PC-9 (cell line): Measurements from ENCODE around the gene APOBEC3B. TPM values are rescaled to one million over a fixed set of nuclear protein-coding genes. Genes with fewer than 3 reads are reported as not detected.
A peak's percentile ranks its signal among the peaks of the same experiment; 100 is the strongest.

Source experiments
- BruUV-seq: library from RNA; stranded (reverse); fragments of 400-500 nt; replicated peaks from 2 replicates; lab custom pipeline; 2021; lab: Mats Ljungman, UMichigan
- CTCF ChIA-PET: fragments of 300-600 bp; sonication (Branson Sonifier 250); formaldehyde crosslinking; loops from one replicate; lab custom pipeline; 2022; ENCODE audit warnings: antibody characterized with exemption; lab: Charles Lee
- POLR2A ChIA-PET: fragments of 300-600 bp; sonication (Branson Sonifier 250); formaldehyde crosslinking; loops from one replicate; lab custom pipeline; 2022; ENCODE audit warnings: antibody characterized with exemption; ENCODE audit not compliant: unreplicated experiment; lab: Charles Lee
- DNase-seq, 2 experiments: peaks; one replicate each; pipeline versions ENCODE4 v3.0.0 to v3.0.0-alpha.2; 2015 to 2022; ENCODE audit warnings: mixed read lengths in 1 of 2
- H2AFZ ChIP-seq: fragments of 200-600 bp; sonication (generic); 2 replicates; pipeline ENCODE4 v1.8.1; 2017; ENCODE audit warnings: antibody characterized with exemption
- H3F3A ChIP-seq: fragments of 200-600 bp; sonication (generic); 2 replicates; pipeline ENCODE4 v1.8.1; 2017; ENCODE audit warnings: antibody characterized with exemption, mild to moderate bottlenecking, low read depth; ENCODE audit not compliant: insufficient read depth
- H3K27ac ChIP-seq: fragments of 200-600 bp; sonication (generic); 2 replicates; pipeline ENCODE4 v1.6.1; 2016; ENCODE audit warnings: mixed run types
- H3K27me3 ChIP-seq: fragments of 200-600 bp; sonication (generic); 2 replicates; pipeline ENCODE4 v1.6.1; 2016; ENCODE audit warnings: low read depth, mixed run types; ENCODE audit not compliant: insufficient read depth
- H3K36me3 ChIP-seq: fragments of 200-600 bp; sonication (generic); 2 replicates; pipeline ENCODE4 v1.6.1; 2016; ENCODE audit warnings: low read depth, mixed run types
- H3K4me1 ChIP-seq: fragments of 200-600 bp; sonication (generic); replicated peaks from 2 replicates; pipeline ENCODE4 v1.6.1; 2016; ENCODE audit warnings: mixed run types; ENCODE audit not compliant: insufficient read depth
- H3K4me2 ChIP-seq: fragments of 200-600 bp; sonication (generic); 2 replicates; pipeline ENCODE4 v1.6.1; 2017; ENCODE audit warnings: mixed run types
- H3K4me3 ChIP-seq: fragments of 200-600 bp; sonication (generic); 2 replicates; pipeline ENCODE4 v1.6.1; 2016; ENCODE audit warnings: mixed run types
- H3K79me2 ChIP-seq: fragments of 200-600 bp; sonication (generic); 2 replicates; pipeline ENCODE4 v1.6.1; 2017; ENCODE audit warnings: low read depth, mixed run types
- H3K9me2 ChIP-seq: fragments of 200-600 bp; sonication (generic); 2 replicates; pipeline ENCODE4 v1.8.1; 2017; ENCODE audit warnings: mild to moderate bottlenecking; ENCODE audit not compliant: insufficient read depth
- H3K9me3 ChIP-seq: fragments of 200-600 bp; sonication (generic); 2 replicates; pipeline ENCODE4 v1.8.1; 2016; ENCODE audit warnings: low read depth; ENCODE audit not compliant: insufficient read depth
- H4K20me1 ChIP-seq: fragments of 200-600 bp; sonication (generic); 2 replicates; pipeline ENCODE4 v1.8.1; 2017; ENCODE audit not compliant: insufficient read depth
- CTCF ChIP-seq: fragments of 200-600 bp; sonication (generic); conservative IDR thresholded peaks from 2 replicates; pipeline ENCODE4 v1.6.1; 2017; ENCODE audit warnings: mixed run types, antibody characterized with exemption, mild to moderate bottlenecking, moderate library complexity
- EZH2 ChIP-seq: fragments of 200-600 bp; sonication (generic); IDR thresholded peaks from 2 replicates; pipeline ENCODE4 v1.8.0; 2017; ENCODE audit warnings: antibody characterized with exemption, low read depth
- intact Hi-C: fragments of 100-400 bp; cut with micrococcal nuclease; formaldehyde crosslinking; loops from one replicate; pipeline ENCODE4 v1.10.0; 2022; ENCODE audit not compliant: unreplicated experiment
- total RNA-seq: library from RNA; stranded (reverse); gene quantifications from 2 replicates; pipeline ENCODE4 v1.2.3, GENCODE V29; 2021

Gene APOBEC3B
- total RNA-seq, 1 experiment from 2014 or later, result 66.5 TPM

DNA sequence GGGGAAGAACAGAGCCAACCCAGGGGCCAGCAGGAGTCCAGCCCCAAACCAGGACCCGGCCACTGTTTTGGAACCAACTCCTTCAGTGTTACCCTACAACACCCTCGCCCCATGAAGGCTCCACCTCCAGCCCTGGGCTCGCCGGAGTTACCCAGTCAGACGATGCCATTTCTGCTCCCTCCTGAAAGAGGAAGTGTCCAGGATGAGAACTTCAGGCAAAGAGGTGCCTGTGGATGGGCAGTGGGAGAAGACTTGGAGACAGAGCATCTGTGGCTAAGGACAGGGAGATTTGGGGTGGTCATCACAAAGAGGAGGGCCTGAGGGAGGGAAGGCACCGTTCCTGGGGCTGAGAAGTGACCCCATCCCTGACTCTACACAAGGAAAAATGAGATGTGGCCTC is 14.0 kb downstream of the APOBEC3B start:
- Histone ChIP-seq H3K9me2 (no peaks in the 10 kb centered on the region), H3K4me2 (no peak overlapping the region), H3K4me3 (no peak overlapping the region), H3K27ac (no peak overlapping the region), H3K9me3 (no peaks in the 10 kb centered on the region), H3F3A (no peaks in the 10 kb centered on the region), H3K79me2 (no peaks in the 10 kb centered on the region), H3K27me3 (no peaks in the 10 kb centered on the region), H2AFZ (no peak overlapping the region), H3K4me1 (no peaks in the 10 kb centered on the region), H3K36me3 (no peaks in the 10 kb centered on the region), H4K20me1 (no peaks in the 10 kb centered on the region)
- ChIA-PET CTCF (no interaction called here), POLR2A (no interaction called here)
- BruUV-seq, result no TSS peak
- TF ChIP-seq EZH2, result no peak
- no peak for TF ChIP-seq CTCF
- DNase-seq, result no peak
- intact Hi-C loops, result no loop called here

DNA sequence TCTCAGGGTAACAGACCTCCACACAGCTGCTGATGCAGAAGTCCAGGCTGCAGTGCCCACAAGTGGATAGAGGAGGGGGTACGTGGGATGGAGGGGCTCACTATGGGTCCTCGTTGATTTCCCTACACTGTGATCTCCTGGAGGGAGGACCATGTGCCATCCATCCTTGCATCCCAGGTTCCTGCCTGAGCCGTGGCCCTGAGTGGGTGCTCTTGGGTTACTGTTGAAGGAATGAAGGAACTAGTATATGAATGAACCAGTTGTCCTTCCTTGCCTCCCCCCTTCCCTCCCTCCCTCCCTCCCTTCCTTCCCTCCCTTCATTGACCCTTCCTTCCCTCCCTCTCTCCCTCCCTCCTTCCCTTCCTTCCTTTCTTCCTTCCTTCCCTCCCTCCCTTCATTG is 15.4 kb downstream of the APOBEC3B start:
- Histone ChIP-seq H3K4me2 (no peak overlapping the region), H2AFZ (no peak overlapping the region), H3K4me3 (no peak overlapping the region), H3K36me3 (no peaks in the 10 kb centered on the region), H4K20me1 (no peaks in the 10 kb centered on the region), H3K79me2 (no peaks in the 10 kb centered on the region), H3K4me1 (peaks cover under 1% of the 10 kb centered on the region; the same call in 1 of the 2 replicates), H3K27me3 (no peaks in the 10 kb centered on the region), H3F3A (peaks cover 8% of the 10 kb centered on the region; the same call in 1 of the 2 replicates), H3K9me3 (no peaks in the 10 kb centered on the region), H3K27ac (no peak overlapping the region), H3K9me2 (no peaks in the 10 kb centered on the region)
- intact Hi-C loops, result no loop called here
- BruUV-seq, result no TSS peak
- POLR2A ChIA-PET, result interaction anchor here (0.5 kb wide), 1 partner anchor 63 kb away, joined by 6 read pairs; no protein-coding TSS in a partner anchor
- no peak for TF ChIP-seq EZH2
- no peak for TF ChIP-seq CTCF
- CTCF ChIA-PET, result no interaction called here
- no peak for DNase-seq

DNA sequence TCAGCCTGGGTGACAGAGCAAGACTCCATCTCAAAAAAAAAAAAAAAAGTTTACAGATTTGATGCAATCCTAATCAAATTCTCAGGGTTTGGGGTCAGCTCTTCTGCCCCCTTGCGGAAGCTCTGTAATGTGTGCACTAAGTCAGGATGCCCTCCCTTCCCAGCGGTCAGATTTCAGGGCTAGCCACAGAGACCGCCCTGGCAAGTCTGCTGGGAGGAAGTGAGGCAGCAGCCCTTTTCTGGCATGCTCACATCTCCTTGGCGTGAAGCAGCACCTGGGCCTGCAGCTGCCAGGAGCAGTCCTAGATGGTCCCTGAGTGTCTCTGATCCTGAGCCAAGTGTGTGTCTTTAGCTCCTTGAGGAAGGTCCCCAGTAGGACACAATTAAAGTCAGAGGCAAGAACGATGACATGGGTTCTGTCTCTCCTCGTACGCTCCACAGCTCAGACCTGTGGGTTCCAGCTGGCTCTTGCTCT is 21.1 kb downstream of the APOBEC3B start:
- peak; percentile 89 to 94 for DNase-seq
- peaks cover 29% of the 10 kb centered on the region; the same call in 1 of the 2 replicates for H3F3A ChIP-seq
- H3K4me1 ChIP-seq, result peaks cover 11% of the 10 kb centered on the region
- peak; percentile 95 for TF ChIP-seq CTCF
- no peak for TF ChIP-seq EZH2
- BruUV-seq, result no TSS peak
- no peak overlapping the region for H2AFZ ChIP-seq
- no peaks in the 10 kb centered on the region for H4K20me1 ChIP-seq
- H3K27me3 ChIP-seq, result no peaks in the 10 kb centered on the region
- H3K79me2 ChIP-seq, result no peaks in the 10 kb centered on the region
- no peaks in the 10 kb centered on the region for H3K9me2 ChIP-seq
- peak overlapping the region; percentile 26 for H3K4me2 ChIP-seq
- no peak overlapping the region for H3K4me3 ChIP-seq
- H3K9me3 ChIP-seq, result no peaks in the 10 kb centered on the region
- peak overlapping the region; percentile 20; the same call in 1 of the 2 replicates for H3K27ac ChIP-seq
- no peaks in the 10 kb centered on the region for H3K36me3 ChIP-seq
- ChIA-PET POLR2A (interaction anchor here (0.5 to 0.6 kb wide), 4 partner anchors 133 to 917 kb away, joined by 4 to 9 read pairs (median 5); partner anchors contain the start of genes ATF4 and CBX7), CTCF (interaction anchor here (0.5 to 1.3 kb wide), 13 partner anchors 9 to 456 kb away, joined by 3 to 15 read pairs (median 4); partner anchors contain the start of genes APOBEC3A and APOBEC3B)
- intact Hi-C loops, result loop anchor here (1.0 to 2.0 kb wide), 5 partner anchors 18 to 234 kb away; no protein-coding TSS in a partner anchor
